OCI-LY7 (cell line): ENCODE results near the gene ALS2CL. TPM values are rescaled to one million over a fixed set of nuclear protein-coding genes. Genes with fewer than 3 reads are reported as not detected.

Experiments used
- BruUV-seq: library from RNA; stranded (reverse); fragments of 400-500 nt; replicated peaks from 2 replicates; lab custom pipeline; 2021; lab: Mats Ljungman, UMichigan
- CTCF ChIA-PET: fragments of 300-600 bp; sonication (Branson Sonifier 250); formaldehyde crosslinking; loops from one replicate; lab custom pipeline; 2022; ENCODE audit warnings: antibody characterized with exemption; ENCODE audit not compliant: unreplicated experiment; lab: Charles Lee
- POLR2A ChIA-PET: fragments of 300-600 bp; sonication (Branson Sonifier 250); formaldehyde crosslinking; loops from one replicate; lab custom pipeline; 2022; ENCODE audit warnings: antibody characterized with exemption; lab: Charles Lee
- DNase-seq: peaks from one replicate; pipeline ENCODE4 v3.0.0-alpha.2; 2015; ENCODE audit warnings: low spot score
- H2AFZ ChIP-seq: fragments of 200-600 bp; sonication (generic), shearing (Covaris generic); 2 replicates; pipeline ENCODE4 v1.6.1; 2014; ENCODE audit warnings: mild to moderate bottlenecking, antibody characterized with exemption, low read length, moderate library complexity
- H3K27ac ChIP-seq: fragments of 200-600 bp; sonication (generic); 2 replicates; pipeline ENCODE4 v1.5.1; 2014; ENCODE audit warnings: mixed run types, low read depth, mild to moderate bottlenecking, moderate library complexity, low read length, inconsistent platforms; ENCODE audit not compliant: poor library complexity, severe bottlenecking
- H3K36me3 ChIP-seq: fragments of 200-600 bp; sonication (generic); 2 replicates; pipeline ENCODE4 v1.6.1; 2014; ENCODE audit warnings: mild to moderate bottlenecking, antibody characterized with exemption, low read length, moderate library complexity, mixed read lengths; ENCODE audit not compliant: insufficient read depth
- H3K4me1 ChIP-seq: fragments of 200-600 bp; sonication (generic); 2 replicates; pipeline ENCODE4 v1.5.1; 2014; ENCODE audit warnings: mild to moderate bottlenecking, low read length; ENCODE audit not compliant: insufficient read depth, poor library complexity, severe bottlenecking
- H3K4me2 ChIP-seq: fragments of 200-600 bp; sonication (generic); 2 replicates; pipeline ENCODE4 v1.6.1; 2014; ENCODE audit warnings: mild to moderate bottlenecking, low read length
- H3K4me3 ChIP-seq: fragments of 200-600 bp; sonication (generic); 2 replicates; pipeline ENCODE4 v1.5.1; 2014; ENCODE audit warnings: mild to moderate bottlenecking, low read depth, low read length; ENCODE audit not compliant: poor library complexity, severe bottlenecking
- H3K79me2 ChIP-seq: fragments of 200-600 bp; sonication (generic); 2 replicates; pipeline ENCODE4 v1.6.1; 2016; ENCODE audit warnings: low read depth, mild to moderate bottlenecking, low read length, moderate library complexity, mixed read lengths; ENCODE audit not compliant: insufficient read depth
- H3K9me2 ChIP-seq: fragments of 200-600 bp; sonication (generic); 2 replicates; pipeline ENCODE4 v1.6.1; 2016; ENCODE audit warnings: mild to moderate bottlenecking, low read length, mixed read lengths; ENCODE audit not compliant: insufficient read depth
- H3K9me3 ChIP-seq: fragments of 200-600 bp; sonication (generic); 2 replicates; pipeline ENCODE4 v1.6.1; 2014; ENCODE audit warnings: mild to moderate bottlenecking, mixed run types, low read length, mixed read lengths
- H4K20me1 ChIP-seq: fragments of 200-600 bp; sonication (generic); 2 replicates; pipeline ENCODE4 v1.6.1; 2014; ENCODE audit warnings: mild to moderate bottlenecking, antibody characterized with exemption, low read length, moderate library complexity, mixed read lengths; ENCODE audit not compliant: insufficient read depth
- EZH2phosphoT487 ChIP-seq: fragments of 200-600 bp; sonication (generic); IDR thresholded peaks from 2 replicates; pipeline ENCODE4 v1.6.1; 2018; ENCODE audit warnings: low read depth, borderline replicate concordance, mild to moderate bottlenecking, mixed run types, antibody characterized with exemption, low read length, moderate library complexity, mixed read lengths
- intact Hi-C: fragments of 100-400 bp; cut with micrococcal nuclease; formaldehyde crosslinking; loops from one replicate; pipeline ENCODE4 v1.10.0; 2022; ENCODE audit not compliant: unreplicated experiment
- total RNA-seq, 2 experiments: library from RNA; depleted of rRNA in 1 of 2; stranded (reverse); fragments of >200 nt in 1 of 2; shearing (Covaris generic) in 1 of 2; gene quantifications; 2 replicates each; pipeline ENCODE4 v1.2.3, GENCODE V29; 2014 to 2022
- TF ChIP-seq, protein P1 (sequence below): fragments of 200-600 bp; sonication (generic); conservative IDR thresholded peaks from 2 replicates; pipeline ENCODE4 v1.5.1; 2014; ENCODE audit warnings: mild to moderate bottlenecking, antibody characterized with exemption, low read length, moderate library complexity, mixed read lengths

ALS2CL gene
- total RNA-seq, 2 experiments from 2014 or later: 0.28 TPM; not detected in 1

- Histone ChIP-seq H3K79me2 (no peaks in the 10 kb centered on the region), H3K4me2 (no peak overlapping the region), H3K27ac (no peak overlapping the region), H2AFZ (no peak overlapping the region), H4K20me1 (no peaks in the 10 kb centered on the region), H3K9me3 (no peaks in the 10 kb centered on the region), H3K9me2 (no peaks in the 10 kb centered on the region), H3K36me3 (no peaks in the 10 kb centered on the region), H3K4me3 (no peak overlapping the region), H3K4me1 (no peaks in the 10 kb centered on the region)
- ChIA-PET CTCF (no interaction called here), POLR2A (interaction anchor here (0.6 kb wide), 1 partner anchor 159 kb away, joined by 3 read pairs; no protein-coding TSS in a partner anchor)
- no TSS peak for BruUV-seq
- DNase-seq: no peak
- intact Hi-C loops: no loop called here
- TF ChIP-seq, protein P1, sequence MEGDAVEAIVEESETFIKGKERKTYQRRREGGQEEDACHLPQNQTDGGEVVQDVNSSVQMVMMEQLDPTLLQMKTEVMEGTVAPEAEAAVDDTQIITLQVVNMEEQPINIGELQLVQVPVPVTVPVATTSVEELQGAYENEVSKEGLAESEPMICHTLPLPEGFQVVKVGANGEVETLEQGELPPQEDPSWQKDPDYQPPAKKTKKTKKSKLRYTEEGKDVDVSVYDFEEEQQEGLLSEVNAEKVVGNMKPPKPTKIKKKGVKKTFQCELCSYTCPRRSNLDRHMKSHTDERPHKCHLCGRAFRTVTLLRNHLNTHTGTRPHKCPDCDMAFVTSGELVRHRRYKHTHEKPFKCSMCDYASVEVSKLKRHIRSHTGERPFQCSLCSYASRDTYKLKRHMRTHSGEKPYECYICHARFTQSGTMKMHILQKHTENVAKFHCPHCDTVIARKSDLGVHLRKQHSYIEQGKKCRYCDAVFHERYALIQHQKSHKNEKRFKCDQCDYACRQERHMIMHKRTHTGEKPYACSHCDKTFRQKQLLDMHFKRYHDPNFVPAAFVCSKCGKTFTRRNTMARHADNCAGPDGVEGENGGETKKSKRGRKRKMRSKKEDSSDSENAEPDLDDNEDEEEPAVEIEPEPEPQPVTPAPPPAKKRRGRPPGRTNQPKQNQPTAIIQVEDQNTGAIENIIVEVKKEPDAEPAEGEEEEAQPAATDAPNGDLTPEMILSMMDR: no peak
- TF ChIP-seq EZH2phosphoT487: no peak
Observed at GRCh38 chr3:46729038-46729437, 35.6 kb upstream of the ALS2CL start.

GRCh38 chr3:46725621-46726314 lies 32.3 kb upstream of the ALS2CL start:
- Histone ChIP-seq H3K27ac (no peak overlapping the region), H3K4me3 (no peak overlapping the region), H3K4me2 (no peak overlapping the region), H3K79me2 (no peaks in the 10 kb centered on the region), H3K9me3 (no peaks in the 10 kb centered on the region), H3K36me3 (no peaks in the 10 kb centered on the region), H3K9me2 (no peaks in the 10 kb centered on the region), H4K20me1 (no peaks in the 10 kb centered on the region), H3K4me1 (no peaks in the 10 kb centered on the region), H2AFZ (no peak overlapping the region)
- ChIA-PET CTCF (interaction anchor here (0.6 kb wide), 1 partner anchor 91 kb away, joined by 3 read pairs; no protein-coding TSS in a partner anchor), POLR2A (interaction anchor here (1.3 kb wide), 1 partner anchor 11 kb away, joined by 4 read pairs; no protein-coding TSS in a partner anchor)
- intact Hi-C loops: no loop called here
- BruUV-seq: no TSS peak
- DNase-seq: no peak
- TF ChIP-seq EZH2phosphoT487: no peak
- TF ChIP-seq, protein P1: no peak

- Histone ChIP-seq H3K9me2 (no peaks in the 10 kb centered on the region), H3K9me3 (no peaks in the 10 kb centered on the region), H3K4me2 (no peak overlapping the region), H3K4me3 (no peak overlapping the region), H4K20me1 (no peaks in the 10 kb centered on the region), H2AFZ (no peak overlapping the region), H3K79me2 (no peaks in the 10 kb centered on the region), H3K36me3 (no peaks in the 10 kb centered on the region), H3K4me1 (no peaks in the 10 kb centered on the region), H3K27ac (no peak overlapping the region)
- intact Hi-C loops: no loop called here
- no peak for DNase-seq
- ChIA-PET POLR2A (interaction anchor here (1.3 kb wide), 1 partner anchor 9 kb away, joined by 4 read pairs; no protein-coding TSS in a partner anchor), CTCF (no interaction called here)
- TF ChIP-seq, protein P1: no peak
- no peak for TF ChIP-seq EZH2phosphoT487
- no TSS peak for BruUV-seq
Observed at GRCh38 chr3:46724424-46724823, 30.9 kb upstream of the ALS2CL start.
